ENCODE data around the gene NFATC2. TPM values are rescaled to one million over a fixed set of nuclear protein-coding genes. Genes with fewer than 3 reads are reported as not detected.

The NFATC2 gene
- total and polyA plus RNA-seq, 9 donors: 2.2 to 9.4 (median 5.1) TPM

DNA sequence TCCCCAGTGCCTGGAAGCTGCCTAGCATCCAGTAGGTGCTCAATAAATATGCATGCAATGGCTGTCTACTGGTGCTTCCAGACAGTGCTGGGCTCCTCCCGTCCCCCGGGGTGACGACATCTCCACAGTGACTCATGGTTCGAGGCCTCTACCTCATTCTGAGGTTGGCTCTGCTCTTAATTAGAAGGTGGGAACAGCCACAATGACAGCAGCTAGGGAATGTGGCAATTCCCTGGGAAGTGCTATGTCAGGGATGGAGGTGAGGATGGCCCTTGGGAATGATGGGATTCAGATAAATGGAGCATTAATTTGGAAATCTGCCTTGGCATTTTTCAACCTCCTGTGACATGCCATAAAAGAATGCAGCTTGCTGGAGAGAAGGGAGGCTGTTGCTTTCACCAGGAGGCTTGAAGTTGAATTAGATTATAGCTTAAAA, 43.5 kb upstream of the NFATC2 start:
- intact Hi-C loops (cut with DNase I): no loop called here
- Histone ChIP-seq H3K4me3 (no peak overlapping the region), H3K4me1 (ENCODE audit: insufficient read depth) (no peaks in the 10 kb centered on the region), H3K36me3 (no peaks in the 10 kb centered on the region), H3K27ac (no peak overlapping the region), H3K9me3 (no peaks in the 10 kb centered on the region), H3K27me3 (no peaks in the 10 kb centered on the region)
- TF ChIP-seq EP300 (IDR thresholded peaks at IDR 0.05) (no peak), CTCF (IDR thresholded peaks at IDR 0.05) (no peak), POLR2A (IDR thresholded peaks at IDR 0.05) (no peak)
- no peak for DNase-seq
- WGBS, 3 donors: 55 to 66% (median 66%) methylated on average over 4 of the region's 4 CpGs

- intact Hi-C loops (cut with DNase I): no loop called here
- no peaks in the 10 kb centered on the region for H3K36me3 ChIP-seq
- DNase-seq: no peak
- H3K4me3 ChIP-seq: no peak overlapping the region
- TF ChIP-seq CTCF (IDR thresholded peaks at IDR 0.05) (no peak), EP300 (IDR thresholded peaks at IDR 0.05) (no peak), POLR2A (IDR thresholded peaks at IDR 0.05) (no peak)
- WGBS, 3 donors: 85 to 90% (median 88%) methylated on average over 4 of the region's 4 CpGs
- H3K27me3 ChIP-seq: no peaks in the 10 kb centered on the region
- no peak overlapping the region for H3K27ac ChIP-seq
- no peaks in the 10 kb centered on the region for H3K4me1 ChIP-seq (ENCODE audit: insufficient read depth)
- no peaks in the 10 kb centered on the region for H3K9me3 ChIP-seq
Measured at GRCh38 chr20:51585148-51585547, 42.6 kb upstream of the NFATC2 start.

DNA sequence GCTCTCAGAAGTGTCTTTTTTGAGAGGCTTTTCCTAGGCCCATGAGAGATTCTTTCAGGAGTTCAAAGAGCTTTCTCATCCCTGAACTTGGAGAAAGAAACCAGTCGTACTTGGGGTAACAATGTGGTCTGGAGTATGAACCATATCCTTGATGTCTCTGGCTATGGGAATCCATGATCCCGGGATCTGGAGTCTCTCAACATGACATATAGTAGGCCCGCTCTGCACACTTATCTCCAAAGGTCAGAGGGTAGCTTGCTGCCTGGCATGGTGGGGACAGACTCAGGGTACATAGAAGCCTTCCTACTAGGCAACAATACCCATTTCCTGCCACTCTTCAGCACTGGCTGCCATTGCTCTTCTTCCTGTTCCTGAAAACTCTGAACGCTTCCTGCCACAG, 42.2 kb upstream of the NFATC2 start:
- no peaks in the 10 kb centered on the region for H3K4me1 ChIP-seq (ENCODE audit: insufficient read depth)
- no peak for TF ChIP-seq EP300 (IDR thresholded peaks at IDR 0.05)
- no peak for TF ChIP-seq POLR2A (IDR thresholded peaks at IDR 0.05)
- no peak for TF ChIP-seq CTCF (IDR thresholded peaks at IDR 0.05)
- no peak overlapping the region for H3K27ac ChIP-seq
- no peaks in the 10 kb centered on the region for H3K27me3 ChIP-seq
- H3K4me3 ChIP-seq: no peak overlapping the region
- no peaks in the 10 kb centered on the region for H3K36me3 ChIP-seq
- WGBS, 3 donors: 91 to 94% (median 92%) methylated on average over 4 of the region's 4 CpGs
- intact Hi-C loops (cut with DNase I): no loop called here
- no peaks in the 10 kb centered on the region for H3K9me3 ChIP-seq
- no peak for DNase-seq

GRCh38 chr20:51584116-51584515, 41.6 kb upstream of the NFATC2 start:
- Histone ChIP-seq H3K4me1 (ENCODE audit: insufficient read depth) (no peaks in the 10 kb centered on the region), H3K9me3 (no peaks in the 10 kb centered on the region), H3K27me3 (no peaks in the 10 kb centered on the region), H3K36me3 (no peaks in the 10 kb centered on the region), H3K27ac (no peak overlapping the region), H3K4me3 (no peak overlapping the region)
- DNase-seq: no peak
- intact Hi-C loops (cut with DNase I): no loop called here
- WGBS, 3 donors: 85 to 88% (median 86%) methylated on average over 8 of the region's 8 CpGs
- TF ChIP-seq EP300 (IDR thresholded peaks at IDR 0.05) (no peak), CTCF (IDR thresholded peaks at IDR 0.05) (no peak), POLR2A (IDR thresholded peaks at IDR 0.05) (no peak)

- H3K27ac ChIP-seq: no peak overlapping the region
- no peaks in the 10 kb centered on the region for H3K9me3 ChIP-seq
- H3K4me1 ChIP-seq (ENCODE audit: insufficient read depth): no peaks in the 10 kb centered on the region
- intact Hi-C loops (cut with DNase I): no loop called here
- H3K27me3 ChIP-seq: no peaks in the 10 kb centered on the region
- no peak for DNase-seq
- 90 to 95% (median 94%) methylated on average over 14 of the region's 14 CpGs for WGBS, 3 donors
- H3K4me3 ChIP-seq: no peak overlapping the region
- TF ChIP-seq POLR2A (IDR thresholded peaks at IDR 0.05): no peak
- TF ChIP-seq EP300 (IDR thresholded peaks at IDR 0.05): no peak
- TF ChIP-seq CTCF (IDR thresholded peaks at IDR 0.05): no peak
- H3K36me3 ChIP-seq: no peaks in the 10 kb centered on the region
Measured at GRCh38 chr20:51583499-51583898, 41.0 kb upstream of the NFATC2 start.
